Breast epithelium (tissue), 3 donors: ENCODE measurements around the gene ACO2.

ENCODE experiments used
- CTCF ChIP-seq, 3 donors: fragments of 450-650 bp; IDR thresholded peaks; one replicate each; pipeline ENCODE4 v1.5.1; 2016 to 2017; ENCODE audit warnings: antibody characterized with exemption in 3 of 3, mild to moderate bottlenecking in 3 of 3, moderate library complexity in 3 of 3
- POLR2A ChIP-seq: fragments of 450-650 bp; IDR thresholded peaks from one replicate; pipeline ENCODE4 v1.6.1; 2016; ENCODE audit warnings: antibody characterized with exemption, mild to moderate bottlenecking, moderate library complexity
- POLR2AphosphoS5 ChIP-seq, 3 donors: sonication (generic); formaldehyde crosslinking; IDR thresholded peaks; one replicate each; pipeline ENCODE4 v1.6.1; 2017; ENCODE audit warnings: antibody characterized with exemption in 3 of 3

DNA sequence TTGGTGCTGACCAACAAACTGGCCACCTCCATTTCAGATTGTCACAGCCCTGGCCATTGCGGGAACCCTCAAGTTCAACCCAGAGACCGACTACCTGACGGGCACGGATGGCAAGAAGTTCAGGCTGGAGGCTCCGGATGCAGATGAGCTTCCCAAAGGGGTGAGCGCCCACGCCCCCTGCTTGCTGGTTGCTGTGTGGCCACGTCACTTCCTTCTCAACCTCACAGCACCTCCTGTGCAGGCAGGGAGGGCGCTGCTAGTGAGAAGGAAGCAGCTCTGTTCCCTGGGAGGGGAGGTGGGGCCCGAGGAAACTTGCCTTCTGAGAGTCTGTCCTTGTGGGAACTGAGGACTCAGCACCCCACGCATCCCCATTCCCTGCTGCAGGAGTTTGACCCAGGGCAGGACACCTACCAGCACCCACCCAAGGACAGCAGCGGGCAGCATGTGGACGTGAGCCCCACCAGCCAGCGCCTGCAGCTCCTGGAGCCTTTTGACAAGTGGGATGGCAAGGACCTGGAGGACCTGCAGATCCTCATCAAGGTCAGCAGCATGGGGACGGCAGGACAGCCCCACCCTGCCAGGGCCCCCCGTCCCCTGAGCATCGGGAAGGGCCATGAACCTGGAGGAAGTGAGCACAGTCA is 56.0 kb downstream of the ACO2 start:
- TF ChIP-seq CTCF (IDR thresholded peaks at IDR 0.05) (no peak), POLR2A (no peak), POLR2AphosphoS5 (IDR thresholded peaks at IDR 0.05) (peak in 1 of 3 donors; percentile 3)
